Astrocyte (in vitro differentiated cells and primary cell): Measurements from ENCODE around the gene HGFAC.

Source experiments
- CTCF ChIP-seq: IDR thresholded peaks from 2 replicates; pipeline ENCODE4 v1.5.1; 2011; ENCODE audit warnings: low read depth, mild to moderate bottlenecking, inconsistent platforms, low read length, moderate library complexity; ENCODE audit not compliant: insufficient read depth
- EZH2 ChIP-seq: IDR thresholded peaks from 2 replicates; pipeline ENCODE4 v1.6.1; 2012; ENCODE audit warnings: mild to moderate bottlenecking, low read length, inconsistent platforms; ENCODE audit not compliant: insufficient read depth

- TF ChIP-seq CTCF: no peak
- TF ChIP-seq EZH2: no peak
Measured at GRCh38 chr4:3482707-3483106, 40.9 kb downstream of the HGFAC start.
